CD4-positive, alpha-beta T cell (primary cell): Measurements from ENCODE around the gene ASB6. TPM values are rescaled to one million over a fixed set of nuclear protein-coding genes. Genes with fewer than 3 reads are reported as not detected.
A peak's percentile ranks its signal among the peaks of the same experiment; 100 is the strongest.

Source experiments
- ATAC-seq: fragments of 200-7000 bp; cut with Tn5 transposase; one replicate; pipeline ENCODE4 v1.10.0; 2022; ENCODE audit warnings: mild to moderate bottlenecking; ENCODE audit not compliant: poor library complexity
- CTCF ChIA-PET: fragments of 350-600 bp; sonication (Branson Sonifier 250); formaldehyde crosslinking; loops from one replicate; lab custom pipeline; 2021; ENCODE audit warnings: antibody characterized with exemption, inconsistent platforms; lab: Charles Lee
- POLR2A ChIA-PET: fragments of 350-600 bp; sonication (Branson Sonifier 250); formaldehyde crosslinking; loops from one replicate; lab custom pipeline; 2021; ENCODE audit warnings: antibody characterized with exemption, inconsistent platforms; lab: Charles Lee
- DNase-seq, 14 experiments: peaks; one replicate each; pipeline ENCODE4 v3.0.0-alpha.2; 2013 to 2020; ENCODE audit warnings: mixed read lengths in 2 of 14
- H3K27ac ChIP-seq, 2 donors: one replicate each; pipeline versions ENCODE4 v1.5.1 to v1.7.0; 2013; ENCODE audit warnings: low read length in 2 of 2, low read depth in 1 of 2, mild to moderate bottlenecking in 1 of 2
- H3K27me3 ChIP-seq, 2 experiments: 1 replicate in 1 of 2; 2 replicates in 1 of 2; pipeline versions ENCODE4 v1.6.1 to v1.7.0; 2013; ENCODE audit warnings: low read length in 2 of 2, control low read depth in 1 of 2, mild to moderate bottlenecking in 1 of 2, moderate library complexity in 1 of 2; ENCODE audit not compliant: insufficient read depth in 2 of 2, control insufficient read depth in 1 of 2
- H3K36me3 ChIP-seq: one replicate; pipeline ENCODE4 v1.6.1; 2013; ENCODE audit warnings: low read length, control low read depth; ENCODE audit not compliant: insufficient read depth
- H3K4me1 ChIP-seq: one replicate; pipeline ENCODE4 v1.6.1; 2013; ENCODE audit warnings: low read length, control low read depth; ENCODE audit not compliant: insufficient read depth
- H3K4me3 ChIP-seq: one replicate; pipeline ENCODE4 v1.5.1; 2013; ENCODE audit warnings: mild to moderate bottlenecking, low read length, moderate library complexity
- H3K9me3 ChIP-seq, 2 experiments: 1 replicate in 1 of 2; 2 replicates in 1 of 2; pipeline versions ENCODE4 v1.6.1 to v1.7.0; 2013; ENCODE audit warnings: low read length in 2 of 2, mild to moderate bottlenecking in 2 of 2, control low read depth in 1 of 2, moderate library complexity in 1 of 2; ENCODE audit not compliant: control insufficient read depth in 1 of 2, insufficient read depth in 1 of 2
- H3K27ac Mint-ChIP-seq: one replicate; pipeline ENCODE4 v1.8.0; 2020; ENCODE audit warnings: mixed read lengths
- H3K27me3 Mint-ChIP-seq: one replicate; pipeline ENCODE4 v1.8.0; 2021; ENCODE audit warnings: mixed read lengths
- H3K36me3 Mint-ChIP-seq: one replicate; pipeline ENCODE4 v1.8.0; 2021; ENCODE audit warnings: low read depth, mixed read lengths
- H3K4me1 Mint-ChIP-seq: one replicate; pipeline ENCODE4 v1.8.0; 2021; ENCODE audit warnings: low read depth, mixed read lengths
- H3K4me3 Mint-ChIP-seq: one replicate; pipeline ENCODE4 v1.8.0; 2020; ENCODE audit warnings: mild to moderate bottlenecking, mixed read lengths
- H3K9me3 Mint-ChIP-seq: one replicate; pipeline ENCODE4 v1.8.0; 2020; ENCODE audit warnings: mixed read lengths
- intact Hi-C, 2 experiments: fragments of 100-400 bp; cut with DNase I in 1 of 2; cut with micrococcal nuclease in 1 of 2; formaldehyde crosslinking; loops; one replicate each; pipeline versions ENCODE4 v1.15.1 to v1.9.0; 2023 to 2025; cut with DNase I, micrococcal nuclease
- total RNA-seq, 174 experiments: library from RNA in 2 of 174; stranded (reverse) in 2 of 174; gene quantifications; one replicate each; pipeline ENCODE4 v1.2.3 and lab custom pipeline; 2021 to 2026
- TF ChIP-seq, protein P1 (sequence below): fragments of 200-600 bp; IDR thresholded peaks from one replicate; pipeline ENCODE4 v1.8.0; 2022; ENCODE audit warnings: antibody characterized with exemption, mild to moderate bottlenecking

Gene ASB6
- total RNA-seq, 2 experiments from 2014 or later = 28.5 to 29.3 TPM

DNA sequence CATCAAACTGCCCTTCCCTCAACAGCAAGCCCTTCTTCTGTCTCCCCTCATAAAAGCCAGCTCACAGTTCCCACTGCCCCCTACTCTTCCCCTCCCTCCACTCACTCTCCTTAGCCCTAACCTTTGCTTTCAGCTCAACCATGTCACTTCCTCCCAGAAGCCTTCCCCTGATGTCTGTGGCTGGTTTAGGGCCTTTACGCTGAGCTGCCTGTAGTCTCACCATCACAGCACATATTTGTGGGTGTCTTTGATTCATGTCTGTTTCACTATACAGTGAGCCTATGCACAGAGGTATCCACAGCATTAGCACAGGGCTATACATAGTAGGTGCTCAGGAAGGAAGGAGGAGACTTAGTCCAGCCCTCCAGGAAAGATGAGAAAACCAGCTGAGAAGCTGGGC is 55.7 kb downstream of the ASB6 start:
- no peaks in the 10 kb centered on the region for H3K36me3 Mint-ChIP-seq
- intact Hi-C loops = loop anchor here in 1 of 2 experiments (10.0 kb wide), 1 partner anchor 91 kb away; no protein-coding TSS in a partner anchor
- H3K27me3 Mint-ChIP-seq = no peaks in the 10 kb centered on the region
- no peaks in the 10 kb centered on the region for H3K9me3 Mint-ChIP-seq
- Histone ChIP-seq H3K27me3 (no peaks in the 10 kb centered on the region), H3K9me3 (peaks cover 0 to 3% of the 10 kb centered on the region in 2 experiments), H3K4me3 (no peak overlapping the region), H3K4me1 (peaks cover 50% of the 10 kb centered on the region), H3K27ac (peak overlapping the region in 1 of 2 donors; percentile 9), H3K36me3 (no peaks in the 10 kb centered on the region)
- DNase-seq (peak in 3 of 14 experiments; percentile 30 to 49 (median 32)), ATAC-seq (peak; percentile 71)
- CTCF ChIA-PET = interaction anchor here (1.0 to 2.2 kb wide), 2 partner anchors 12 to 25 kb away, joined by 4 to 8 read pairs; no protein-coding TSS in a partner anchor
- TF ChIP-seq, protein P1, sequence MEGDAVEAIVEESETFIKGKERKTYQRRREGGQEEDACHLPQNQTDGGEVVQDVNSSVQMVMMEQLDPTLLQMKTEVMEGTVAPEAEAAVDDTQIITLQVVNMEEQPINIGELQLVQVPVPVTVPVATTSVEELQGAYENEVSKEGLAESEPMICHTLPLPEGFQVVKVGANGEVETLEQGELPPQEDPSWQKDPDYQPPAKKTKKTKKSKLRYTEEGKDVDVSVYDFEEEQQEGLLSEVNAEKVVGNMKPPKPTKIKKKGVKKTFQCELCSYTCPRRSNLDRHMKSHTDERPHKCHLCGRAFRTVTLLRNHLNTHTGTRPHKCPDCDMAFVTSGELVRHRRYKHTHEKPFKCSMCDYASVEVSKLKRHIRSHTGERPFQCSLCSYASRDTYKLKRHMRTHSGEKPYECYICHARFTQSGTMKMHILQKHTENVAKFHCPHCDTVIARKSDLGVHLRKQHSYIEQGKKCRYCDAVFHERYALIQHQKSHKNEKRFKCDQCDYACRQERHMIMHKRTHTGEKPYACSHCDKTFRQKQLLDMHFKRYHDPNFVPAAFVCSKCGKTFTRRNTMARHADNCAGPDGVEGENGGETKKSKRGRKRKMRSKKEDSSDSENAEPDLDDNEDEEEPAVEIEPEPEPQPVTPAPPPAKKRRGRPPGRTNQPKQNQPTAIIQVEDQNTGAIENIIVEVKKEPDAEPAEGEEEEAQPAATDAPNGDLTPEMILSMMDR = no peak
- H3K4me1 Mint-ChIP-seq = peaks cover 49% of the 10 kb centered on the region
- H3K27ac Mint-ChIP-seq = peak overlapping the region; percentile 37
- H3K4me3 Mint-ChIP-seq = no peak overlapping the region
- POLR2A ChIA-PET = interaction anchor here (0.7 to 1.7 kb wide), 4 partner anchors 10 to 265 kb away, joined by 3 to 5 read pairs (median 3); no protein-coding TSS in a partner anchor

DNA sequence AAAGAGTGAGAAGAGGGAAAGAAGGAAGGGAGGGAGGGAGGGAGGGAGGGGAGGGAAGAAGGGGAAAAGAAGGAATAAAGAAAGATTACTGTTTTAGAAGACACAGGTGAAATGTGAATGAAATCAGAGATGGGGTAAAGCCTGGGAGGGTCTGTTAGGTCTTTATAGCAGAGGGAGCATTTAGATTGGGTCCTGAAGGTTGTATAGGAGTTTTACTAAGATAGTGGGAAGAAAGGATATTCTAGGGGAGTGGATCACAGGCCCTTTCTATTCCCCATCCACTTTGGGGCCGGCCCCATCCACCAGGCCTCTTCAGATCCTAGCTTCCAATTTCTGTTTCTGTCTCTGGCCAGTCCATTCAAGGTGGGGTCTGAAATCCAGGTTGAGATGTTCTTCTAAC is 56.6 kb downstream of the ASB6 start:
- peaks cover 59% of the 10 kb centered on the region for H3K4me1 ChIP-seq
- ATAC-seq = no peak
- H3K27ac ChIP-seq = no peak overlapping the region
- Mint-ChIP-seq H3K27me3 (no peaks in the 10 kb centered on the region), H3K4me3 (no peak overlapping the region), H3K27ac (no peak overlapping the region), H3K36me3 (no peaks in the 10 kb centered on the region), H3K4me1 (peaks cover 54% of the 10 kb centered on the region), H3K9me3 (no peaks in the 10 kb centered on the region)
- no peak overlapping the region for H3K4me3 ChIP-seq
- DNase-seq = no peak
- CTCF ChIA-PET = interaction anchor here (0.7 kb wide), 1 partner anchor 89 kb away, joined by 3 read pairs; no protein-coding TSS in a partner anchor
- intact Hi-C loops = loop anchor here in 1 of 2 experiments (10.0 kb wide), 1 partner anchor 91 kb away; no protein-coding TSS in a partner anchor
- no peaks in the 10 kb centered on the region for H3K27me3 ChIP-seq
- POLR2A ChIA-PET = interaction anchor here (0.7 to 2.2 kb wide), 3 partner anchors 11 to 407 kb away, joined by 3 to 9 read pairs (median 8); partner anchors contain the start of gene IER5L
- TF ChIP-seq, protein P1 = no peak
- H3K9me3 ChIP-seq = peaks cover 0 to 3% of the 10 kb centered on the region in 2 experiments
- no peaks in the 10 kb centered on the region for H3K36me3 ChIP-seq

Other genes with a start within 250 kb of the ASB6 start
- not detected for gene C9orf50, start 21.1 kb downstream of the ASB6 start, total RNA-seq
- 10 to 100 TPM; 50.7 to 52.5 TPM for gene NTMT1, start 16.0 kb downstream of the ASB6 start, total RNA-seq
- not detected for gene PRRX2, start 23.5 kb upstream of the ASB6 start, total RNA-seq
- under 1 TPM; 0.25 to 0.38 TPM for gene PTGES, start 110.9 kb upstream of the ASB6 start, total RNA-seq
- 10 to 100 TPM; 13.4 to 15.1 TPM for gene TOR1B, start 161.0 kb upstream of the ASB6 start, total RNA-seq
- gene TOR1A, start 182.0 kb upstream of the ASB6 start, total RNA-seq = 10 to 100 TPM; 12.6 to 13.9 TPM
- gene C9orf78, start 193.1 kb upstream of the ASB6 start, total RNA-seq = 100 to 1,000 TPM; 145 to 159 TPM
- gene USP20, start 193.3 kb upstream of the ASB6 start, total RNA-seq = 10 to 100 TPM; 80.4 to 80.9 TPM